Measurements from ENCODE around the gene SYTL2. TPM values are rescaled to one million over a fixed set of nuclear protein-coding genes. Genes with fewer than 3 reads are reported as not detected.

Gene SYTL2
- total and polyA plus RNA-seq, 10 donors: 2.7 to 176 (median 26.5) TPM

DNA sequence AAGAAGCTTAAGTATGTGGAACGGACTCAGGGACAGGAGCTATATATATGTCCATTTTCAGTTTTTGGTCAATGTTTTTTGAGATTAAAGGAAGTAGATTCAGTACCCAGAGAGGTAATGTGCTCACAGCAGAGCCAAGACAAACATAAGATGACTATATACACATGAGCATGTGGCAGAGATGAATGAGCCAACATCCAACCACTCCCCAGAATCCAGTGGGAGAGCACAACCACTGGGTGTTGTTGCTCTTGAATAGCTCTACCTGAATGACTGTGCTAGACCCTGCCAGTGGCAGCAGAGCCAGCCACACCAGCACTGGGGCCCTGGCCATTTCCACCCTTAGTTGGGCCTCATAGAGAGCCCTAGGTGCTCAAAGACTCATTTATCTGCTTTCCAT, 10.7 kb upstream of the SYTL2 start:
- Histone ChIP-seq H3K27me3 (replicated peaks in 1 of 7) (no peaks in the 10 kb centered on the region), H3K4me1 (peaks cover 0 to 26% (median 1%) of the 10 kb centered on the region in 6 donors), H3K36me3 (no peaks in the 10 kb centered on the region), H3K9me3 (no peaks in the 10 kb centered on the region), H3K27ac (no peak overlapping the region), H3K4me3 (no peak overlapping the region)
- TF ChIP-seq, protein P1, sequence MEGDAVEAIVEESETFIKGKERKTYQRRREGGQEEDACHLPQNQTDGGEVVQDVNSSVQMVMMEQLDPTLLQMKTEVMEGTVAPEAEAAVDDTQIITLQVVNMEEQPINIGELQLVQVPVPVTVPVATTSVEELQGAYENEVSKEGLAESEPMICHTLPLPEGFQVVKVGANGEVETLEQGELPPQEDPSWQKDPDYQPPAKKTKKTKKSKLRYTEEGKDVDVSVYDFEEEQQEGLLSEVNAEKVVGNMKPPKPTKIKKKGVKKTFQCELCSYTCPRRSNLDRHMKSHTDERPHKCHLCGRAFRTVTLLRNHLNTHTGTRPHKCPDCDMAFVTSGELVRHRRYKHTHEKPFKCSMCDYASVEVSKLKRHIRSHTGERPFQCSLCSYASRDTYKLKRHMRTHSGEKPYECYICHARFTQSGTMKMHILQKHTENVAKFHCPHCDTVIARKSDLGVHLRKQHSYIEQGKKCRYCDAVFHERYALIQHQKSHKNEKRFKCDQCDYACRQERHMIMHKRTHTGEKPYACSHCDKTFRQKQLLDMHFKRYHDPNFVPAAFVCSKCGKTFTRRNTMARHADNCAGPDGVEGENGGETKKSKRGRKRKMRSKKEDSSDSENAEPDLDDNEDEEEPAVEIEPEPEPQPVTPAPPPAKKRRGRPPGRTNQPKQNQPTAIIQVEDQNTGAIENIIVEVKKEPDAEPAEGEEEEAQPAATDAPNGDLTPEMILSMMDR (IDR thresholded peaks at IDR 0.05 in 8 of 11, conservative IDR thresholded peaks at IDR 0.05 in 3 of 11): no peak
- no peak for TF ChIP-seq POLR2AphosphoS5 (IDR thresholded peaks at IDR 0.05)
- no peak for TF ChIP-seq POLR2A (IDR thresholded peaks at IDR 0.05)
- no peak for DNase-seq
- WGBS, 5 donors: 87 to 100% (median 94%) methylated on average over 1 of the region's 1 CpG
- intact Hi-C loops (cut with DNase I; ENCODE audit: low total_unique reads): no loop called here

DNA sequence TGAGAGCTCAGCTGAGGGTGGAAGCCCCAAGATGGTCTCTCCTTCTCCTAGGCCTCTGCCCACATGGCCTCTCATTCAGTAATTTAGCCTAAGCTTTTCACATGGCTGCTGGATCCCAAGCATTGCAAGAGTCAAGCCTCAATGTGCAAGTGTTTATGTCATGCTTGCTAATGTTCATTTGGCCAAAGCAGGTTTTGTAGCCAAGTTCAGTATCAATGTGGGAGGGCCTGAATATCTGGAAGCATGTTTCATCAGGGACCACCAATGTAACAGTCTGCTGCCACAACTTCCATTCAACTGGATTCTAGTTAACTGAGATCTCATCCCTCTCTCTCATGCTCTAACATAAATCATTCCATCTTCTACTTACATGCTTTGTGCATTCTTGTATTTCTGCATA, 8.5 kb upstream of the SYTL2 start:
- intact Hi-C loops (cut with DNase I; ENCODE audit: low total_unique reads): no loop called here
- TF ChIP-seq POLR2AphosphoS5 (IDR thresholded peaks at IDR 0.05): no peak
- TF ChIP-seq, protein P1 (IDR thresholded peaks at IDR 0.05 in 8 of 11, conservative IDR thresholded peaks at IDR 0.05 in 3 of 11): no peak
- no peak for TF ChIP-seq POLR2A (IDR thresholded peaks at IDR 0.05)
- no peak for DNase-seq

DNA sequence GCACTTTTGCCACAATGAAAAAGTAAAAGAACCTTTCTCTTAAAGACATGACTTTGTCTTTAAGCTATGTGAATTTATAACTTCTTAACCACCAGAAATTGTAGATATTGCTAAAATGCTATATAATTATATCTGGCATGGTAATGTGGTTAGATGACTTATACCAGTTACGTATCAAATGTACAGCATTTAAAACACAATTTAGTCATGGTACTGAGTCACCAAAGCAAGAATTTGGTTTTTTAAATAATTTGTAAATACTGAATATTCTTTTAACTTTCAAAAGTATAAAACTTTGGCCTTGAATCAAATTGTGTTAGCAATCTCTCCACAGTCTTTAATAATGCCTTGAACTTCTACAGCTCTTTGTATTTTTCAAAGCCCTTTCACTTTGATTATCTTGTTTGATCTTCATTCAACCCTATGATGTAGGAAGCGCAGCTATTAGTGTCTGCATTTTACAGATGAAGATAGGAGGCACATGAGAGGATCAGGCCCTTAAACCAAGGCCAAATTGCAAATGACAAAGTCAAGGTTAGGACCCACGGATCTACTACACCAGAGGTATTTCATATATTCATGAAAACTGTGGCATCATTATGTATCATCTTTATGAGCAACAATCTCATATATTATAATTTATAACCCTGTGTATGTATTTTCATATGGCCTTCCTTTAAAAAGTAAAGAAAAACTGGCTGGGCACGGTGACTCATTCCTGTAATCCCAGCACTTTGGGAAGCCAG, 4.4 kb upstream of the SYTL2 start:
- Histone ChIP-seq H3K4me1 (peaks cover 0 to 16% (median 12%) of the 10 kb centered on the region in 6 donors), H3K27me3 (replicated peaks in 1 of 7) (peaks cover 0 to 19% (median 8%) of the 10 kb centered on the region in 7 donors), H3K9me3 (no peaks in the 10 kb centered on the region), H3K4me3 (no peak overlapping the region), H3K27ac (no peak overlapping the region), H3K36me3 (no peaks in the 10 kb centered on the region)
- TF ChIP-seq POLR2AphosphoS5 (IDR thresholded peaks at IDR 0.05): no peak
- TF ChIP-seq, protein P1 (IDR thresholded peaks at IDR 0.05 in 8 of 11, conservative IDR thresholded peaks at IDR 0.05 in 3 of 11): no peak
- no peak for TF ChIP-seq POLR2A (IDR thresholded peaks at IDR 0.05)
- no peak for DNase-seq
- WGBS, 5 donors: 68 to 80% (median 78%) methylated on average over 4 of the region's 4 CpGs
- intact Hi-C loops (cut with DNase I; ENCODE audit: low total_unique reads): no loop called here

More for the DNA sequence above, 8.5 kb upstream of the SYTL2 start:
- Histone ChIP-seq H3K4me3 (no peak overlapping the region), H3K27ac (no peak overlapping the region), H3K4me1 (peaks cover 0 to 12% (median 0%) of the 10 kb centered on the region in 6 donors), H3K27me3 (replicated peaks in 1 of 7) (no peaks in the 10 kb centered on the region), H3K36me3 (no peaks in the 10 kb centered on the region), H3K9me3 (no peaks in the 10 kb centered on the region)

DNA sequence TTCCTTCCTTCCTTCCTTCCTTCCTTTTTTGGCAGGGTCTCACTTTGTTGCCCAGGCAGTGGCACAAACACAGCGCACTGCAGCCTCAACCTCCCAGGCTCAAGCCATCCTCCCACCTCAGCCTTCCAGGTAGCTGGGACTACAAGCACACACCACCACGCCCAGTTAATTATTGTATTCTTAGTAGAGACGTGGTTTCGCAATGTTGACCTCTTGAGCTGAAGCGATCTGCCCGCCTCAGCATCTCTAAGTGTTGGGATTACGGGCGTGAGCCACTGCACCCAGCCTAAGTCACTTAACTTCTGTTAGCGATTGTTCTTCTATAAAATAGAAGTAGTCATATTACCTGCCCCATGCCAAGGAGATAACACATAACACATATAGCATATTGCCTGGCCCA, 2.8 kb upstream of the SYTL2 start:
- Histone ChIP-seq H3K4me3 (no peak overlapping the region), H3K36me3 (no peaks in the 10 kb centered on the region), H3K27me3 (replicated peaks in 1 of 7) (peaks cover 0 to 26% (median 14%) of the 10 kb centered on the region in 7 donors), H3K4me1 (peaks cover 7 to 30% (median 22%) of the 10 kb centered on the region in 6 donors), H3K27ac (no peak overlapping the region), H3K9me3 (no peaks in the 10 kb centered on the region)
- TF ChIP-seq, protein P1 (IDR thresholded peaks at IDR 0.05 in 8 of 11, conservative IDR thresholded peaks at IDR 0.05 in 3 of 11): no peak
- TF ChIP-seq POLR2AphosphoS5 (IDR thresholded peaks at IDR 0.05): no peak
- no peak for TF ChIP-seq POLR2A (IDR thresholded peaks at IDR 0.05)
- 90 to 94% (median 92%) methylated on average over 9 of the region's 9 CpGs for WGBS, 5 donors
- no peak for DNase-seq
- intact Hi-C loops (cut with DNase I; ENCODE audit: low total_unique reads): no loop called here
